IMR-90 (cell line): Measurements from ENCODE around the gene ELFN1. TPM values are rescaled to one million over a fixed set of nuclear protein-coding genes. Genes with fewer than 3 reads are reported as not detected.

Source experiments
- ATAC-seq: fragments of 200-7000 bp; cut with Tn5 transposase; 2 replicates; pipeline ENCODE4 v1.9.1; 2020; ENCODE audit warnings: low read depth, mild to moderate bottlenecking, moderate library complexity
- BruUV-seq: library from RNA; stranded (reverse); fragments of 400-500 nt; replicated peaks from 2 replicates; lab custom pipeline; 2021; lab: Mats Ljungman, UMichigan
- CTCF ChIA-PET: fragments of 300-600 bp; formaldehyde crosslinking; extraction: SDS; loops from one replicate; lab custom pipeline; 2021; ENCODE audit warnings: antibody characterized with exemption; lab: Yijun Ruan, JAX
- POLR2A ChIA-PET: fragments of 300-600 bp; sonication (Branson Sonifier 250); formaldehyde crosslinking; loops from one replicate; lab custom pipeline; 2022; ENCODE audit warnings: antibody characterized with exemption; ENCODE audit not compliant: unreplicated experiment; lab: Charles Lee
- DNase-seq: peaks from one replicate; pipeline ENCODE4 v3.0.0; 2013
- H2AFZ ChIP-seq: replicated peaks from 2 replicates; pipeline ENCODE3; 2013; ENCODE audit warnings: low read length, mild to moderate bottlenecking; ENCODE audit not compliant: poor library complexity
- H2AK5ac ChIP-seq: 2 replicates; pipeline ENCODE4 v1.6.1; 2013; ENCODE audit warnings: low read depth, low read length, inconsistent platforms
- H2AK9ac ChIP-seq: replicated peaks from 2 replicates; pipeline ENCODE3; 2013; ENCODE audit warnings: mild to moderate bottlenecking, low read depth, low read length, moderate library complexity; ENCODE audit not compliant: poor library complexity
- H2BK120ac ChIP-seq: 2 replicates; pipeline ENCODE4 v1.6.1; 2013; ENCODE audit warnings: low read depth, low read length, inconsistent platforms
- H2BK15ac ChIP-seq: 3 replicates; pipeline ENCODE4 v1.6.1; 2013; ENCODE audit warnings: low read depth, low read length, inconsistent platforms
- H2BK20ac ChIP-seq: 2 replicates; pipeline ENCODE4 v1.6.1; 2013; ENCODE audit warnings: low read depth, mild to moderate bottlenecking, inconsistent platforms, low read length, moderate library complexity
- H2BK5ac ChIP-seq: 2 replicates; pipeline ENCODE4 v1.6.1; 2013; ENCODE audit warnings: mild to moderate bottlenecking, low read depth, low read length, inconsistent platforms; ENCODE audit not compliant: poor library complexity, severe bottlenecking
- H3K14ac ChIP-seq: replicated peaks from 2 replicates; pipeline ENCODE4 v1.6.1; 2013; ENCODE audit warnings: low read depth, low read length, inconsistent platforms
- H3K18ac ChIP-seq: 2 replicates; pipeline ENCODE4 v1.6.1; 2013; ENCODE audit warnings: low read depth, low read length, control low read depth
- H3K23ac ChIP-seq: 2 replicates; pipeline ENCODE4 v1.6.1; 2013; ENCODE audit warnings: low read depth, low read length, inconsistent platforms
- H3K27ac ChIP-seq: 2 replicates; pipeline ENCODE4 v1.5.1; 2013; ENCODE audit warnings: mild to moderate bottlenecking, control low read depth, low read length; ENCODE audit not compliant: insufficient read depth
- H3K27me3 ChIP-seq: 2 replicates; pipeline ENCODE4 v1.6.1; 2013; ENCODE audit warnings: low read length; ENCODE audit not compliant: control insufficient read depth, insufficient read depth
- H3K36me3 ChIP-seq: 2 replicates; pipeline ENCODE4 v1.6.1; 2013; ENCODE audit warnings: low read length, mixed read lengths; ENCODE audit not compliant: control insufficient read depth, insufficient read depth
- H3K4ac ChIP-seq: 2 replicates; pipeline ENCODE4 v1.6.1; 2013; ENCODE audit warnings: low read depth, low read length, inconsistent platforms
- H3K4me1 ChIP-seq: 2 replicates; pipeline ENCODE4 v1.6.1; 2013; ENCODE audit warnings: low read length, mixed read lengths; ENCODE audit not compliant: control insufficient read depth, insufficient read depth
- H3K4me2 ChIP-seq: 2 replicates; pipeline ENCODE4 v1.6.1; 2013; ENCODE audit warnings: low read depth, mild to moderate bottlenecking, control low read depth, low read length, moderate library complexity
- H3K4me3 ChIP-seq: 2 replicates; pipeline ENCODE4 v1.5.1; 2013; ENCODE audit warnings: low read depth, mild to moderate bottlenecking, control low read depth, low read length, moderate library complexity; ENCODE audit not compliant: insufficient read depth
- H3K56ac ChIP-seq: 2 replicates; pipeline ENCODE4 v1.6.1; 2013; ENCODE audit warnings: low read length, inconsistent platforms; ENCODE audit not compliant: insufficient read depth; ENCODE audit errors: extremely low read depth
- H3K79me1 ChIP-seq, 2 experiments: 2 replicates each; pipeline ENCODE4 v1.6.1; 2013; ENCODE audit warnings: low read length in 2 of 2, inconsistent platforms in 1 of 2, low read depth in 1 of 2
- H3K9ac ChIP-seq: 2 replicates; pipeline ENCODE4 v1.6.1; 2013; ENCODE audit warnings: low read depth, low read length, control low read depth
- H3K9me1 ChIP-seq: 2 replicates; pipeline ENCODE4 v1.6.1; 2013; ENCODE audit warnings: low read length, inconsistent platforms; ENCODE audit not compliant: insufficient read depth
- H3K9me3 ChIP-seq: 2 replicates; pipeline ENCODE4 v1.6.1; 2013; ENCODE audit warnings: low read length; ENCODE audit not compliant: control insufficient read depth, insufficient read depth
- H4K20me1 ChIP-seq: 2 replicates; pipeline ENCODE4 v1.6.1; 2013; ENCODE audit warnings: low read length, inconsistent platforms; ENCODE audit not compliant: insufficient read depth
- H4K5ac ChIP-seq: 2 replicates; pipeline ENCODE4 v1.6.1; 2013; ENCODE audit warnings: mild to moderate bottlenecking, low read depth, low read length, control low read depth
- H4K8ac ChIP-seq, 2 experiments: 2 replicates each; pipeline ENCODE4 v1.6.1; 2013; ENCODE audit warnings: low read depth in 2 of 2, low read length in 2 of 2, control low read depth in 1 of 2, inconsistent platforms in 1 of 2
- H4K91ac ChIP-seq: 2 replicates; pipeline ENCODE4 v1.6.1; 2013; ENCODE audit warnings: low read depth, low read length, inconsistent platforms; ENCODE audit not compliant: insufficient read depth
- CEBPB ChIP-seq: IDR thresholded peaks from 2 replicates; pipeline ENCODE4 v1.6.1; 2012; ENCODE audit warnings: low read depth, low read length, improper control_type of control experiment
- CHD1 ChIP-seq: IDR thresholded peaks from 2 replicates; pipeline ENCODE4 v1.6.1; 2012; ENCODE audit warnings: low read depth, low read length, improper control_type of control experiment
- FOS ChIP-seq: fragments of 150-350 bp; IDR thresholded peaks from 2 replicates; pipeline ENCODE4 v1.6.1; 2016; ENCODE audit warnings: low read depth, low read length
- MXI1 ChIP-seq: IDR thresholded peaks from 2 replicates; pipeline ENCODE4 v1.6.1; 2012; ENCODE audit warnings: low read depth, mild to moderate bottlenecking, low read length, moderate library complexity, borderline replicate concordance
- POLR2A ChIP-seq: IDR thresholded peaks from 2 replicates; pipeline ENCODE4 v1.6.1; 2012; ENCODE audit warnings: mild to moderate bottlenecking, low read depth, low read length
- RAD21 ChIP-seq: IDR thresholded peaks from 2 replicates; pipeline ENCODE4 v1.6.1; 2012; ENCODE audit warnings: low read length, improper control_type of control experiment
- RFX5 ChIP-seq: IDR thresholded peaks from 2 replicates; pipeline ENCODE4 v1.8.0; 2012; ENCODE audit warnings: low read depth, mild to moderate bottlenecking, low read length, moderate library complexity
- SMC3 ChIP-seq: fragments of 150-350 bp; IDR thresholded peaks from 2 replicates; pipeline ENCODE4 v1.6.1; 2016; ENCODE audit warnings: low read depth, mild to moderate bottlenecking, antibody characterized with exemption, low read length, moderate library complexity
- WGBS, 2 experiments: methylation state at CpG; one replicate each; pipeline versions ENCODE4 v1.1.5 to v1.1.7; 2013; ENCODE audit warnings: missing lambda C conversion rate in 2 of 2; ENCODE audit not compliant: insufficient read length in 1 of 2; ENCODE audit errors: extremely low coverage in 2 of 2; 5-methylcytosine and 5-hydroxymethylcytosine counted together
- dilution Hi-C: fragments of 300-500 bp; cut with HindIII; formaldehyde crosslinking; loops from one replicate; pipeline ENCODE4 v1.14.3; 2018; ENCODE audit warnings: low sequenced_read_pairs; ENCODE audit not compliant: unreplicated experiment
- in situ Hi-C: fragments of 300-500 bp; cut with MboI; formaldehyde crosslinking; loops from 3 replicates; pipeline ENCODE4 v1.14.3; 2019; ENCODE audit warnings: low sequenced_read_pairs, inconsistent platforms, mixed read lengths
- intact Hi-C: fragments of 100-400 bp; cut with micrococcal nuclease; formaldehyde crosslinking; loops from 2 replicates; pipeline ENCODE4 v1.10.0; 2022
- polyA plus RNA-seq, 3 experiments: library from polyadenylated mRNA; depleted of rRNA; stranded (reverse); fragments of >200 nt; gene quantifications; 2 replicates each; pipeline ENCODE4 v1.2.3, GENCODE V29; 2012; ENCODE audit warnings: low replicate concordance in 1 of 3
- total RNA-seq: library from RNA; depleted of rRNA; stranded (reverse); fragments of >200 nt; gene quantifications from 2 replicates; pipeline ENCODE4 v1.2.3, GENCODE V29; 2012
- TF ChIP-seq, protein P1 (sequence below): conservative IDR thresholded peaks from 2 replicates; pipeline ENCODE4 v1.5.1; 2012; ENCODE audit warnings: mild to moderate bottlenecking, low read depth, low read length, improper control_type of control experiment
- TF ChIP-seq, protein P2 (sequence below): fragments of 150-350 bp; IDR thresholded peaks from 2 replicates; pipeline ENCODE4 v1.6.1; 2017; ENCODE audit warnings: mild to moderate bottlenecking, antibody characterized with exemption, low read length, low read depth

Gene ELFN1
- total and polyA plus RNA-seq, 2 of the 4 experiments (the other 2 are of a cell fraction) = 1.6 to 5.2 TPM

DNA sequence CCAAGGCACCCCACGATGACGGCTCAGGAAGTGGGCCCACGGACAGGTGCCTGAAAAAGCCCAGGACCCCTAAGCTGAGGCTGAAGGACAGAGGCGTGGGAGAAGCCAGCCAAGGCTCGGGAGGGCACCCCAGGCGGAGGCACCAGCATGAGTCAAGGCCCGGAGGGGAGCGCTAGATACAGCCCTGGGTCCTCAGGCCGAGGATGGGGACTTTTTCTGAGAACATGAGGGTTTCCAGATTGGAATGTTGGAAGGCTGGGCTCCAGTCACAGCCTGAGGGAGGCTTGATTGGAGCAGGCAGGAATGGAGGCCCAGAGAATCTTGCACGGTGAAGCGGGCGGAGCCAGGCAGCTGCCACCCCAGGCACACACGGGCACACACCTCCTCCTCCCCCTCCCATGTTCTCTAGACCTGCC lies 19.0 kb upstream of the ELFN1 start:
- Histone ChIP-seq H3K9me1 (no peaks in the 10 kb centered on the region; the same call in 1 of the 2 replicates), H3K27ac (no peak overlapping the region), H3K79me1 (no peaks in the 10 kb centered on the region), H2BK5ac (no peak overlapping the region), H3K4ac (no peak overlapping the region), H3K14ac (no peak overlapping the region), H2BK20ac (no peak overlapping the region), H3K4me1 (no peaks in the 10 kb centered on the region), H3K36me3 (no peaks in the 10 kb centered on the region), H2AK9ac (no peak overlapping the region), H2AK5ac (no peak overlapping the region), H4K91ac (no peak overlapping the region), H2AFZ (no peak overlapping the region), H3K4me2 (no peak overlapping the region), H3K4me3 (no peak overlapping the region), H3K27me3 (peaks cover 34% of the 10 kb centered on the region), H2BK15ac (no peak overlapping the region), H4K8ac (no peak overlapping the region), H3K9me3 (no peaks in the 10 kb centered on the region), H3K56ac (no peak overlapping the region), H4K20me1 (no peaks in the 10 kb centered on the region), H3K23ac (no peak overlapping the region), H3K9ac (no peak overlapping the region), H3K18ac (no peak overlapping the region), H2BK120ac (no peak overlapping the region), H4K5ac (no peak overlapping the region)
- no peak for ATAC-seq
- no peak for DNase-seq
- TF ChIP-seq POLR2A (no peak), SMC3 (no peak), CEBPB (no peak), RAD21 (no peak), FOS (no peak), CHD1 (no peak), RFX5 (no peak), MXI1 (no peak)
- TF ChIP-seq, protein P1, sequence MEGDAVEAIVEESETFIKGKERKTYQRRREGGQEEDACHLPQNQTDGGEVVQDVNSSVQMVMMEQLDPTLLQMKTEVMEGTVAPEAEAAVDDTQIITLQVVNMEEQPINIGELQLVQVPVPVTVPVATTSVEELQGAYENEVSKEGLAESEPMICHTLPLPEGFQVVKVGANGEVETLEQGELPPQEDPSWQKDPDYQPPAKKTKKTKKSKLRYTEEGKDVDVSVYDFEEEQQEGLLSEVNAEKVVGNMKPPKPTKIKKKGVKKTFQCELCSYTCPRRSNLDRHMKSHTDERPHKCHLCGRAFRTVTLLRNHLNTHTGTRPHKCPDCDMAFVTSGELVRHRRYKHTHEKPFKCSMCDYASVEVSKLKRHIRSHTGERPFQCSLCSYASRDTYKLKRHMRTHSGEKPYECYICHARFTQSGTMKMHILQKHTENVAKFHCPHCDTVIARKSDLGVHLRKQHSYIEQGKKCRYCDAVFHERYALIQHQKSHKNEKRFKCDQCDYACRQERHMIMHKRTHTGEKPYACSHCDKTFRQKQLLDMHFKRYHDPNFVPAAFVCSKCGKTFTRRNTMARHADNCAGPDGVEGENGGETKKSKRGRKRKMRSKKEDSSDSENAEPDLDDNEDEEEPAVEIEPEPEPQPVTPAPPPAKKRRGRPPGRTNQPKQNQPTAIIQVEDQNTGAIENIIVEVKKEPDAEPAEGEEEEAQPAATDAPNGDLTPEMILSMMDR = no peak
- TF ChIP-seq, protein P2, sequence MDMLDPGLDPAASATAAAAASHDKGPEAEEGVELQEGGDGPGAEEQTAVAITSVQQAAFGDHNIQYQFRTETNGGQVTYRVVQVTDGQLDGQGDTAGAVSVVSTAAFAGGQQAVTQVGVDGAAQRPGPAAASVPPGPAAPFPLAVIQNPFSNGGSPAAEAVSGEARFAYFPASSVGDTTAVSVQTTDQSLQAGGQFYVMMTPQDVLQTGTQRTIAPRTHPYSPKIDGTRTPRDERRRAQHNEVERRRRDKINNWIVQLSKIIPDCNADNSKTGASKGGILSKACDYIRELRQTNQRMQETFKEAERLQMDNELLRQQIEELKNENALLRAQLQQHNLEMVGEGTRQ = no peak
- dilution Hi-C loops (no loop called here), intact Hi-C loops (no loop called here), in situ Hi-C loops (loop anchor here (10.0 kb wide), 1 partner anchor 564 kb away; no protein-coding TSS in a partner anchor)
- ChIA-PET POLR2A (no interaction called here), CTCF (no interaction called here)
- no TSS peak for BruUV-seq
- 66% methylated on average over 5 of the region's 13 CpGs; no CpG with 5 or more reads in 1 of the 2 experiments for WGBS, 2 experiments
